HTERT RPE-1 (cell line): ENCODE data around the gene CYP39A1.

Source experiments
- in situ Hi-C: fragments of 300-500 bp; cut with MboI; formaldehyde crosslinking; loops from 4 replicates; pipeline ENCODE4 v1.14.3; 2020; ENCODE audit warnings: low sequenced_read_pairs

CYP39A1 gene

GRCh38 chr6:46521464-46521971, 131.1 kb downstream of the CYP39A1 start:
- in situ Hi-C loops, result no loop called here

GRCh38 chr6:46517202-46517601, 135.4 kb downstream of the CYP39A1 start:
- in situ Hi-C loops, result no loop called here

GRCh38 chr6:46513533-46513932, 139.1 kb downstream of the CYP39A1 start:
- in situ Hi-C loops, result no loop called here

- in situ Hi-C loops, result no loop called here
Measured at GRCh38 chr6:46511320-46511719, 141.3 kb downstream of the CYP39A1 start.

- in situ Hi-C loops, result no loop called here
Measured at GRCh38 chr6:46510651-46511050, 142.0 kb downstream of the CYP39A1 start.

- in situ Hi-C loops, result no loop called here
Measured at GRCh38 chr6:46509981-46510510, 142.6 kb downstream of the CYP39A1 start.

GRCh38 chr6:46509063-46509462, 143.6 kb downstream of the CYP39A1 start:
- in situ Hi-C loops, result no loop called here

GRCh38 chr6:46507426-46507825, 145.2 kb downstream of the CYP39A1 start:
- in situ Hi-C loops, result no loop called here

GRCh38 chr6:46505693-46506512, 146.7 kb downstream of the CYP39A1 start:
- in situ Hi-C loops, result no loop called here

GRCh38 chr6:46504242-46504641, 148.4 kb downstream of the CYP39A1 start:
- in situ Hi-C loops, result no loop called here

GRCh38 chr6:46502486-46503119, 150.0 kb downstream of the CYP39A1 start:
- in situ Hi-C loops, result no loop called here

GRCh38 chr6:46501136-46502089, 151.2 kb downstream of the CYP39A1 start:
- in situ Hi-C loops, result no loop called here

- in situ Hi-C loops, result no loop called here
Measured at GRCh38 chr6:46500382-46500781, 152.2 kb downstream of the CYP39A1 start.
